ENCODE measurements around the gene CLIC3. TPM values are rescaled to one million over a fixed set of nuclear protein-coding genes. Genes with fewer than 3 reads are reported as not detected.
A peak's percentile ranks its signal among the peaks of the same experiment; 100 is the strongest.

CLIC3 gene
- total RNA-seq, 2 experiments from 2014 or later, result 2.1 to 2.8 TPM

DNA sequence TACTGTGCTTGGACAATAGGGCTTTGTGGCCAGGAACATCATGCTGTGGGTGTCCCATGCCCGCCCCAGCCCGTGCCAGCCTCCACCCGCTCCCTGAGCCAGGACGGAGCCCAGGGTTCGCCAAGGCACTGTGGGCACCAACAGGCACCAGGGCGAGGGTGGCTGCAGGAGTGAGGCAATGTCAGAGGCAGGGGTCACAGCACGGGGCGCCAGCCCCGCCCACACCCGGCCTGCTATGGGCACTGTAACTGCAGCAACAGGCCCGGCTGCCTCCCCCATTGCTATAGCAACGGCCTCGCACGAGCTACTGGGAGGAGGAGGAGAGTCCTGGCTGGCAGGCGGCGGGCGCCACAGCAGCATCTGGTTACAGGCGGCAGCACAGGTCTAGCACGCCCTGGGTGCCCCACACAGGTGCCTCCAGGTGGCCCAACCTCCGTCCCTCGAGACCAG lies 29.2 kb upstream of the CLIC3 start:
- no peaks in the 10 kb centered on the region for H3K9me3 ChIP-seq (ENCODE audit: control insufficient read depth in 1 of 2, insufficient read depth in 1 of 2, low read length in 2 of 2)
- peak in 1 of 14 experiments; percentile 56 for DNase-seq
- TF ChIP-seq, protein P1, sequence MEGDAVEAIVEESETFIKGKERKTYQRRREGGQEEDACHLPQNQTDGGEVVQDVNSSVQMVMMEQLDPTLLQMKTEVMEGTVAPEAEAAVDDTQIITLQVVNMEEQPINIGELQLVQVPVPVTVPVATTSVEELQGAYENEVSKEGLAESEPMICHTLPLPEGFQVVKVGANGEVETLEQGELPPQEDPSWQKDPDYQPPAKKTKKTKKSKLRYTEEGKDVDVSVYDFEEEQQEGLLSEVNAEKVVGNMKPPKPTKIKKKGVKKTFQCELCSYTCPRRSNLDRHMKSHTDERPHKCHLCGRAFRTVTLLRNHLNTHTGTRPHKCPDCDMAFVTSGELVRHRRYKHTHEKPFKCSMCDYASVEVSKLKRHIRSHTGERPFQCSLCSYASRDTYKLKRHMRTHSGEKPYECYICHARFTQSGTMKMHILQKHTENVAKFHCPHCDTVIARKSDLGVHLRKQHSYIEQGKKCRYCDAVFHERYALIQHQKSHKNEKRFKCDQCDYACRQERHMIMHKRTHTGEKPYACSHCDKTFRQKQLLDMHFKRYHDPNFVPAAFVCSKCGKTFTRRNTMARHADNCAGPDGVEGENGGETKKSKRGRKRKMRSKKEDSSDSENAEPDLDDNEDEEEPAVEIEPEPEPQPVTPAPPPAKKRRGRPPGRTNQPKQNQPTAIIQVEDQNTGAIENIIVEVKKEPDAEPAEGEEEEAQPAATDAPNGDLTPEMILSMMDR (IDR thresholded peaks at IDR 0.05), result no peak
- no peaks in the 10 kb centered on the region for H3K36me3 Mint-ChIP-seq (ENCODE audit: low read depth)
- no peak overlapping the region for H3K27ac Mint-ChIP-seq
- POLR2A ChIA-PET, result interaction anchor here (2.2 kb wide), 1 partner anchor 34 kb away, joined by 12 read pairs; the partner anchor contains the start of gene PAXX
- no peaks in the 10 kb centered on the region for H3K36me3 ChIP-seq (ENCODE audit: insufficient read depth, low read length)
- H3K4me3 ChIP-seq (ENCODE audit: low read length), result no peak overlapping the region
- ATAC-seq (ENCODE audit: poor library complexity), result no peak
- peaks cover 64% of the 10 kb centered on the region for H3K4me1 ChIP-seq (ENCODE audit: insufficient read depth, low read length)
- H3K27me3 Mint-ChIP-seq, result no peaks in the 10 kb centered on the region
- H3K4me3 Mint-ChIP-seq, result no peak overlapping the region
- CTCF ChIA-PET, result interaction anchor here (1.1 to 2.1 kb wide), 3 partner anchors 10 to 164 kb away, joined by 3 to 12 read pairs (median 3); no protein-coding TSS in a partner anchor
- H3K9me3 Mint-ChIP-seq, result no peaks in the 10 kb centered on the region
- peaks cover 22% of the 10 kb centered on the region for H3K4me1 Mint-ChIP-seq (ENCODE audit: low read depth)
- intact Hi-C loops (cut with DNase I, micrococcal nuclease), result loop anchor here in 1 of 2 experiments (5.0 kb wide), 1 partner anchor 138 kb away; the partner anchor contains the start of gene TRAF2
- H3K27me3 ChIP-seq (ENCODE audit: control insufficient read depth in 1 of 2, insufficient read depth in 2 of 2, low read length in 2 of 2), result no peaks in the 10 kb centered on the region
- no peak overlapping the region for H3K27ac ChIP-seq (ENCODE audit: low read depth in 1 of 2, low read length in 2 of 2)

DNA sequence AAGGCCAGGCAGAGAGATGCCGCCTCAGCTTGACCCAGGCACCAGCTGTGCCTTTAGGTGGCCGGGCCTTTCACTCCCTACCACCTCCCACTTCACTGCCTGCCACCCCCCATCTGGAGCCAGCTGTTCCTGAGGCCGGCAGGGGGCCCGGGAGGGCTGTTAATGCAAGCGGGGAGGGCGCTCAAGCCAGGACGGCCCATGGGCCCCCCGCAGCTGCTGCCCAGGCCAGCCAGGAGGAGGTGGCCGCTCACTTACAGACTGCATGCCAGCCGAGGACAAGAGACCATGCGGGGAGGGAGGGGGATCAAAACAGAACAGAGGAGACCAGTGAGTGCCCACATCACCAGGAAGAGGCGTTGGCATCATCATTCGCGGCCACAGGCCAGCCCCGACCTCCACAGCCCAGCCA lies 27.2 kb upstream of the CLIC3 start:
- intact Hi-C loops (cut with DNase I, micrococcal nuclease), result no loop called here
- POLR2A ChIA-PET, result interaction anchor here (1.5 kb wide), 1 partner anchor 31 kb away, joined by 6 read pairs; the partner anchor contains the start of gene PAXX

DNA sequence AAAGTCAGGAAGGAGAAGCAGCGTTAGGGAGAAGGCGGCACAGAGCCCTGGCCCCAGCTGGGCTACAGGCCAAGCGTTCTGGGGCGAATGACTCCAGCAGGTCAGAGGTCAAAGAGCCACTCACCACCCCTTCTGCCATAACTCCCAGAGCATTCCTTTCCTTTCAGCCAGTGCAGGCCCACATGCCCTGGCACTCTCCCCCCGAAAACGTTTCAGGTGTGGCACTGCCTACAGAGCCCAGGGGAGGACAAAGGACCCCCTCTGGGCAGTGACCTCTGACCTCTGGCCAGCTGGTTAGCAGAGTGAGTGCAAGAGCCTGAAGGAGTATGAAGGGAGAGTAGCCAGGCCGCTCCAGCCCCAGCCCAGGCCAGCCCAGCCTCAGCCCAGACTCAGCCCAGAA lies 26.8 kb upstream of the CLIC3 start:
- Mint-ChIP-seq H3K4me3 (no peak overlapping the region), H3K36me3 (ENCODE audit: low read depth) (no peaks in the 10 kb centered on the region), H3K9me3 (no peaks in the 10 kb centered on the region), H3K27ac (no peak overlapping the region), H3K27me3 (no peaks in the 10 kb centered on the region), H3K4me1 (ENCODE audit: low read depth) (peaks cover 13% of the 10 kb centered on the region)
- Histone ChIP-seq H3K36me3 (ENCODE audit: insufficient read depth, low read length) (peaks cover 8% of the 10 kb centered on the region), H3K9me3 (ENCODE audit: control insufficient read depth in 1 of 2, insufficient read depth in 1 of 2, low read length in 2 of 2) (no peaks in the 10 kb centered on the region), H3K27ac (ENCODE audit: low read depth in 1 of 2, low read length in 2 of 2) (no peak overlapping the region), H3K4me3 (ENCODE audit: low read length) (no peak overlapping the region), H3K27me3 (ENCODE audit: control insufficient read depth in 1 of 2, insufficient read depth in 2 of 2, low read length in 2 of 2) (no peaks in the 10 kb centered on the region), H3K4me1 (ENCODE audit: insufficient read depth, low read length) (peaks cover 41% of the 10 kb centered on the region)
- ATAC-seq (ENCODE audit: poor library complexity) (no peak), DNase-seq (no peak)
- ChIA-PET POLR2A (interaction anchor here (1.0 to 1.5 kb wide), 2 partner anchors 12 to 31 kb away, joined by 3 to 6 read pairs; partner anchors contain the start of gene PAXX), CTCF (interaction anchor here (1.1 kb wide), 1 partner anchor 12 kb away, joined by 6 read pairs; no protein-coding TSS in a partner anchor)
- TF ChIP-seq, protein P1 (IDR thresholded peaks at IDR 0.05), result no peak
- intact Hi-C loops (cut with DNase I, micrococcal nuclease), result no loop called here

More for the DNA sequence above, 27.2 kb upstream of the CLIC3 start:
- no peaks in the 10 kb centered on the region for H3K9me3 Mint-ChIP-seq
- peaks cover 8% of the 10 kb centered on the region for H3K36me3 ChIP-seq (ENCODE audit: insufficient read depth, low read length)
- no peak overlapping the region for H3K27ac ChIP-seq (ENCODE audit: low read depth in 1 of 2, low read length in 2 of 2)
- H3K36me3 Mint-ChIP-seq (ENCODE audit: low read depth), result no peaks in the 10 kb centered on the region
- no peaks in the 10 kb centered on the region for H3K27me3 ChIP-seq (ENCODE audit: control insufficient read depth in 1 of 2, insufficient read depth in 2 of 2, low read length in 2 of 2)
- no peak for DNase-seq
- H3K9me3 ChIP-seq (ENCODE audit: control insufficient read depth in 1 of 2, insufficient read depth in 1 of 2, low read length in 2 of 2), result no peaks in the 10 kb centered on the region
- no peak overlapping the region for H3K27ac Mint-ChIP-seq
- TF ChIP-seq, protein P1 (IDR thresholded peaks at IDR 0.05), result no peak
- H3K4me1 ChIP-seq (ENCODE audit: insufficient read depth, low read length), result peaks cover 44% of the 10 kb centered on the region
- no peak overlapping the region for H3K4me3 ChIP-seq (ENCODE audit: low read length)
- no peak overlapping the region for H3K4me3 Mint-ChIP-seq
- no peaks in the 10 kb centered on the region for H3K27me3 Mint-ChIP-seq
- peaks cover 13% of the 10 kb centered on the region for H3K4me1 Mint-ChIP-seq (ENCODE audit: low read depth)
- CTCF ChIA-PET, result interaction anchor here (1.1 kb wide), 1 partner anchor 11 kb away, joined by 6 read pairs; no protein-coding TSS in a partner anchor
- ATAC-seq (ENCODE audit: poor library complexity), result no peak

All from CD4-positive, alpha-beta T cell (primary cell).